Measurements from ENCODE around the gene KRTAP10-1. TPM values are rescaled to one million over a fixed set of nuclear protein-coding genes. Genes with fewer than 3 reads are reported as not detected.

KRTAP10-1 gene
- total RNA-seq, 1 donor from 2014 or later = not detected

DNA sequence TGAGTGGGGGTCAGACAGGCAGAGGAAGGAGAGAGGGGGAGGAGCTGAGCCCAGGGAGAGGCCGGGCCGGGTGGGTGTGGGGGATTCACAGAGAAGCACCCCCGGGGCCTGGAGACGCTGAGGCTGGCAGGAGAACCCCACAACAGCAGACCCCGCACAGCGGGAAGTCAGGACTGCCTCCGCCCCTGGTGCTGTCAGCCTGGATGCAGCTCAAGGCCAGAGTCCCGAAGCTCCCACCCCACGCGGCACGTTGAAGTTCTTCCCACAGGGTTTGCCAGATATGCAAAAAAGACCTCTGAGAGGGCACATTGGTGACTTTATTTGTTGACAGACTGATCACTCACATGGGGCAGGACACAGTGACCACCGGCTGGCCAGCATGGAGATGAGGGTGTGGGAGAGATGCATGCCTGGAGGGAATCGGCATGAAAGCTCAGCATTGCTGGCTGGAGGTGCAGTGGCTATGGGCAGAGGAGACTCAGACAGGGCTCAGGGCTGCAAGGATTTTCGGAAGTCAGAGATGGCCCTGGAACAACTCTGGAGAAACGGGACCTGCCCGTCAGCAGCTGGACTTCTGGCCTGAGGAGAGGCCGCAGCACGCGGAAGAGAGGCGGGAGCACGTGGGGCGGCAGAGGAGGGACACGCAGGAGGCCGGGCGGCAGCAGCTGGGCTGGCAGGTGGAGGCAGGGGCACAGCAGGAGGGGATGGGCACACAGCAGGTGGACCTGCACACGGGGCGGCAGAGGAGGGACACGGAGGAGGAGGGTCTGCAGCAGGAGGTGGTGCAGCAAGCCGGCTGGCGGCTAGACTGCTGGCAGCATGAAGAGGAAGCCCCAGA is 17.7 kb upstream of the KRTAP10-1 start:
- Histone ChIP-seq H3K36me3 (ENCODE audit: control insufficient read depth, insufficient read depth, low read length) (no peaks in the 10 kb centered on the region), H3K27me3 (ENCODE audit: control insufficient read depth, insufficient read depth, low read length) (no peaks in the 10 kb centered on the region), H3K4me3 (ENCODE audit: low read depth, low read length) (no peak overlapping the region)
- FAIRE-seq (no peak), DNase-seq (ENCODE audit: low read depth) (no peak)
- TF ChIP-seq, protein P1, sequence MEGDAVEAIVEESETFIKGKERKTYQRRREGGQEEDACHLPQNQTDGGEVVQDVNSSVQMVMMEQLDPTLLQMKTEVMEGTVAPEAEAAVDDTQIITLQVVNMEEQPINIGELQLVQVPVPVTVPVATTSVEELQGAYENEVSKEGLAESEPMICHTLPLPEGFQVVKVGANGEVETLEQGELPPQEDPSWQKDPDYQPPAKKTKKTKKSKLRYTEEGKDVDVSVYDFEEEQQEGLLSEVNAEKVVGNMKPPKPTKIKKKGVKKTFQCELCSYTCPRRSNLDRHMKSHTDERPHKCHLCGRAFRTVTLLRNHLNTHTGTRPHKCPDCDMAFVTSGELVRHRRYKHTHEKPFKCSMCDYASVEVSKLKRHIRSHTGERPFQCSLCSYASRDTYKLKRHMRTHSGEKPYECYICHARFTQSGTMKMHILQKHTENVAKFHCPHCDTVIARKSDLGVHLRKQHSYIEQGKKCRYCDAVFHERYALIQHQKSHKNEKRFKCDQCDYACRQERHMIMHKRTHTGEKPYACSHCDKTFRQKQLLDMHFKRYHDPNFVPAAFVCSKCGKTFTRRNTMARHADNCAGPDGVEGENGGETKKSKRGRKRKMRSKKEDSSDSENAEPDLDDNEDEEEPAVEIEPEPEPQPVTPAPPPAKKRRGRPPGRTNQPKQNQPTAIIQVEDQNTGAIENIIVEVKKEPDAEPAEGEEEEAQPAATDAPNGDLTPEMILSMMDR (IDR thresholded peaks at IDR 0.05; ENCODE audit: insufficient read depth, low read length, severe bottlenecking) = no peak

DNA sequence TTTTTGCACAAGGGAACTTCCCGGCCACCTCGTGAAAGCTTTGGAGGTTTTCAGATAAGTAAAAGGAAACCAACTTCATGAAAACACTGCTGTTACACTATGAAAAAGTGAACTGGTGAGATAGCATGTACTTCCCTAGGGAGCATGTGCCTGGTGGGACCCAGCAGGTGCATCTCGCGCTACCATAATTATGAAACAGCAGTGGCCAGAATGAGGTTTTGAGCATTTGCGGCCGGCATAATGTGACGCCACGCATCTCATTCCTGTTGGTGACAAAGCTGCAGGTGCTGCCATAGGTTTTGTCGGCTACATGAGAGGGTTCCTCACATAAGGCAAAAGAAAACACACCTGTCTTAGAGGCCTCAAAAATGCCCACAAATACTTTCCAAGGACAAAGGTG is 16.9 kb upstream of the KRTAP10-1 start:
- no peaks in the 10 kb centered on the region for H3K27me3 ChIP-seq (ENCODE audit: control insufficient read depth, insufficient read depth, low read length)
- DNase-seq (ENCODE audit: low read depth) (no peak), FAIRE-seq (no peak)
- TF ChIP-seq, protein P1 (IDR thresholded peaks at IDR 0.05; ENCODE audit: insufficient read depth, low read length, severe bottlenecking) = no peak
- no peaks in the 10 kb centered on the region for H3K36me3 ChIP-seq (ENCODE audit: control insufficient read depth, insufficient read depth, low read length)
- H3K4me3 ChIP-seq (ENCODE audit: low read depth, low read length) = no peak overlapping the region

DNA sequence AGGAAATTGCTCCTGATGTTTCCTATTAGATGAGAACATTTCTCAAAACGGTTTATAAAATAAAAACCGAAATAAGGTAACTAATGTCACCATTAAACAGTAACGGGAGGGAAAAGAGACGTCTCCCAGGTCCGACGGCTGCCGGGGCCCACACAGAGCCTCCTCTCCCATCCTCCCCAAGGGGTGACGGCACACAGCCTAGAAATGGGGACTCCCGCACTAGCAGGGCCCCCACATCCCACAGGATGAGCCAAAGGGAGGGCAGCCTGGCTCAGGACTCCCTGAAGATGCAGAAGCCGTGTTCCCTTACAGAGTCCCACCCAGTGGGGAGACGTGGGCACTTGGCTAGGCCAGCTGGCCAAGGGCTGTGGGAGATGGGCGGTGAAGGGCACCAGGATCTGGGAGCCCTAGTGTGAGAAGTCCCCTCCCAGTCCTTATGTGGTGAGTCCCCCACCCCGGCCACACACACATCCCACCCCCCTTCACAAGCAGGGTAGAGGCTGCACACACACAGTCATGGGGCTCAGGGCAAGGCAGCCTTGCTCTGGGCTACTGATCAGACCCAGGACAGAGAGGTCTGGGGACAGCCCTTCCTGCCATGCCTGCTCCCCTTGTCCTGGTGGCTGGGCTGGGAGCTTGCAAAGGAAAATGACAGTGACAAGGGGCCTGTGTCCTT is 15.3 kb upstream of the KRTAP10-1 start:
- TF ChIP-seq, protein P1 (IDR thresholded peaks at IDR 0.05; ENCODE audit: insufficient read depth, low read length, severe bottlenecking) = no peak
- no peak for DNase-seq (ENCODE audit: low read depth)
- Histone ChIP-seq H3K4me3 (ENCODE audit: low read depth, low read length) (no peak overlapping the region), H3K27me3 (ENCODE audit: control insufficient read depth, insufficient read depth, low read length) (no peaks in the 10 kb centered on the region), H3K36me3 (ENCODE audit: control insufficient read depth, insufficient read depth, low read length) (no peaks in the 10 kb centered on the region)
- no peak for FAIRE-seq

DNA sequence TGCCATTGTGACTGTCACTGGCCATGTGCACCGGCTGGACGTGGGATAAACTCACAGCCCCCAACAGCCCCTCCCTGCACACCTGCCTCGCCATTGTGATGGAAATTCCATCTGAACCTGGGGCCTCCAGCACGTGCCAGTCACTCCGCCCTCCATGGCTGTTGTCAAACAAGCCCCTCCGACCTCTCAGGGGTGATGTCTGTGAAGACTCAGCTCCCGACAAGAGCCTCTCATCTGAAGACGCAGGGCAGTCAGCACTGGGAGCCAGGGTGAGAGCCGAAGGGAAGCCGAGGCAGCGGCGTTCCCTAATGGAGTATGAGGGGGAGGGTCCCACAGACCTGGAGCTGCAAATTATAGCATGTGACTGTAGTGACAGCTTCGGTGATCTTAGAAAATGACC is 12.7 kb upstream of the KRTAP10-1 start:
- no peaks in the 10 kb centered on the region for H3K27me3 ChIP-seq (ENCODE audit: control insufficient read depth, insufficient read depth, low read length)
- H3K4me3 ChIP-seq (ENCODE audit: low read depth, low read length) = no peak overlapping the region
- DNase-seq (ENCODE audit: low read depth) (no peak), FAIRE-seq (no peak)
- no peaks in the 10 kb centered on the region for H3K36me3 ChIP-seq (ENCODE audit: control insufficient read depth, insufficient read depth, low read length)
- TF ChIP-seq, protein P1 (IDR thresholded peaks at IDR 0.05; ENCODE audit: insufficient read depth, low read length, severe bottlenecking) = no peak

DNA sequence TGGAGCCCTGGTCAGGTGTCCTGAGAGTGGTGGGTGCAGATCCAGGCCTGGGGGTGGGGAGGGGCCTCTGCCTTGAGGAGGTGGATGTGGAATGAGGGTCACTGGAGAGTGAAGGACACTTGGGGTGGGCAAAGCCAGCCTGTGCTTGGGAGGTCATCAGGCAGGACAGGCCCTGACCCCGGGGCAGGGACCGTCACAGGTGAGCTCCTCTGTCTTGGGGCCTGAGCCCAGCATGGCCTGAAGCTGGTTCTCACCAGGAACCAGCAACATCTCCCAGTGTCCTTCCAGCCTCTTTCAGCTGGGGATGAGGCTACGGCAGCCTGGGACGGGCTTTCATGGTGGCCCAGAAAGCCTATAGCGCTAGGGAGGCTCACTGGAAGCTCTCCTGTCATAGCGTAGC is 12.1 kb upstream of the KRTAP10-1 start:
- Histone ChIP-seq H3K27me3 (ENCODE audit: control insufficient read depth, insufficient read depth, low read length) (no peaks in the 10 kb centered on the region), H3K36me3 (ENCODE audit: control insufficient read depth, insufficient read depth, low read length) (no peaks in the 10 kb centered on the region), H3K4me3 (ENCODE audit: low read depth, low read length) (no peak overlapping the region)
- TF ChIP-seq, protein P1 (IDR thresholded peaks at IDR 0.05; ENCODE audit: insufficient read depth, low read length, severe bottlenecking) = no peak
- DNase-seq (ENCODE audit: low read depth) (no peak), FAIRE-seq (no peak)
